HepG2 (cell line): ENCODE results near the gene GFER. TPM values are rescaled to one million over a fixed set of nuclear protein-coding genes. Genes with fewer than 3 reads are reported as not detected.
A peak's percentile ranks its signal among the peaks of the same experiment; 100 is the strongest.

Experiments used
- EP300 ChIP-seq, 3 experiments: sonication (generic) in 1 of 3; formaldehyde crosslinking in 1 of 3; IDR thresholded peaks; 2 replicates each; pipeline versions ENCODE4 v1.5.1 to v1.6.1; 2011 to 2020; ENCODE audit warnings: low read depth in 2 of 3, low read length in 2 of 3, borderline replicate concordance in 1 of 3, improper control_type of control experiment in 1 of 3, mild to moderate bottlenecking in 1 of 3, missing genetic modification reagents in 1 of 3, moderate library complexity in 1 of 3
- HDAC2 ChIP-seq: sonication (generic); formaldehyde crosslinking; IDR thresholded peaks from 2 replicates; pipeline ENCODE4 v1.4.0; 2020; ENCODE audit warnings: missing genetic modification reagents
- STAT5B ChIP-seq: sonication (generic); formaldehyde crosslinking; IDR thresholded peaks from 2 replicates; pipeline ENCODE4 v1.4.0; 2020; ENCODE audit warnings: missing genetic modification reagents
- ZNF224 ChIP-seq: sonication (generic); formaldehyde crosslinking; IDR thresholded peaks from 2 replicates; pipeline ENCODE4 v1.5.0; 2020; ENCODE audit warnings: mild to moderate bottlenecking, missing genetic modification reagents
- ZNF513 ChIP-seq: sonication (generic); formaldehyde crosslinking; conservative IDR thresholded peaks from 2 replicates; pipeline ENCODE4 v1.5.0; 2020; ENCODE audit warnings: missing genetic modification reagents
- ZNF878 ChIP-seq: sonication (generic); formaldehyde crosslinking; IDR thresholded peaks from 2 replicates; pipeline ENCODE4 v1.8.1; 2023; ENCODE audit warnings: mild to moderate bottlenecking, missing genetic modification reagents, moderate library complexity
- polyA plus RNA-seq, 8 experiments: library from polyadenylated mRNA; depleted of rRNA in 3 of 8; stranded (reverse) in 7 of 8; unstranded in 1 of 8; fragments of >200 nt; fragmentation: Illumina TruSeq in 4 of 8; extraction: Trizol in 4 of 8; gene quantifications; 2 replicates each; pipeline versions ENCODE4 v1.2.1 to v1.2.3, GENCODE V29; 2011 to 2016; ENCODE audit warnings: low read depth in 4 of 8, missing spikeins in 1 of 8, mixed read lengths in 1 of 8; ENCODE audit not compliant: insufficient read depth in 1 of 8
- total RNA-seq, 5 experiments: library from RNA; depleted of rRNA; stranded (reverse); fragments of >200 nt; fragmentation: Illumina TruSeq; extraction: Trizol; gene quantifications; 2 replicates each; pipeline ENCODE4 v1.2.3, GENCODE V29; 2016; ENCODE audit warnings: low read depth in 1 of 5
- TF ChIP-seq, protein P1 (sequence below), 2 experiments: fragments of 450-650 bp in 1 of 2; sonication (generic) in 1 of 2; formaldehyde crosslinking in 1 of 2; IDR thresholded peaks; 2 replicates each; pipeline versions ENCODE4 v1.6.1 to v1.8.0; 2016 to 2022; ENCODE audit warnings: antibody characterized with exemption in 1 of 2, mild to moderate bottlenecking in 1 of 2, missing genetic modification reagents in 1 of 2

GFER gene
- total and polyA plus RNA-seq, 2 of the 13 experiments (the other 11 are each of a cell fraction or from before 2014, with no cell fraction given) = 28.6 to 71.7 TPM

DNA sequence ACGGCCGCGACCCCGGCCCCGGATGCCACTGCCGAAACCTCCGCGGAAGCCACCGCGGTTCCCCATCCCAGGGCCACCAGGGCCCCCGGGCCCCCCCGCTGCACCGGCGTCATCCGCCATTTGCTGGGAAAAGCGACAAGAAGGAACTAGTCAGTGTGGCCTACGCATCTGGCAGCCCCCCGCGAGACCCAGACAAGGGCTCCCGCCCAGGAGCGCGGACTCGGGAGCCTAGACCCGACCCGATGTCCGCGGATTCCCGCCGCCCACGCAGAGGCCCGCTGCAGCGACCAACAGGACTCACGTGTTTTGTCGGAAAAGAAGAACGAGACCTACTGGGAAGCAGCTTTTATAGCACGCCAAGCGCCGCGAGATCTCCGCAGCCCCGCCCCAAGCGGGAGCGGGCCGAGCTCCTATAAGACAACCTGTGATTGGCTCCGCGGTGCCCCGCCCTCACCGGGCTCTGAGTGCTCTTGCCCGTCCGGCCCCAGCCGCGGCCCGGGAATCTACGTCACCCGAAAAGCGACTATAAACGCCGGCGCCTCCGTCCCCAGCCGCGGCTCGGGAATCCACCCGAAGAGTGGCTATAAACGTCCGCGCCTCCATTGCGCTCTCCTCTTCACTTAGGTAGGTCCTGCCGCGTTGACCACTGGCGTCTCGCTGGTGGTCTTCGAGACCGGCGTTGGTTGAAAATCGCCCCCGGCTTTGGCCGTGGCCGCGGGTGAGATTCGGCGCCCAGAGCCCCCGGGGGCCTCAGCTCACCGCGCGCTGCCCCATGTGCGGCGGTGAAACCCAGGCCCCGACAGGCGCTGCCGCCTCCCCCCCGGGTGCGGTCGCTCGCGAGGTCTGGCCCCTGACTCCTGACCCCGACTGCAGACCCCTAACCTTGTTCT is 19.2 kb upstream of the GFER start, which contains the start of gene RPS2 (continued):
- TF ChIP-seq EP300 (IDR thresholded peaks at IDR 0.05; ENCODE audit: low read depth in 2 of 2, low read length in 2 of 2) (peak in 1 of 2 experiments; percentile 26; a peak in 1 of 4 replicates), EP300 (CRISPR knock-in tag; IDR thresholded peaks at IDR 0.05; ENCODE audit: borderline replicate concordance) (no peak; the same call in 1 of the 2 replicates), ZNF513 (CRISPR knock-in tag) (peak; percentile 54; the same call in 1 of the 2 replicates), ZNF224 (peak; percentile 85; the same call in 1 of the 2 replicates), STAT5B (CRISPR knock-in tag) (no peak), ZNF878 (CRISPR knock-in tag) (0 out of 2 replicates have a peak, but pooled peaks have one; percentile 3), HDAC2 (CRISPR knock-in tag) (peak; percentile 16)
- TF ChIP-seq, protein P1, sequence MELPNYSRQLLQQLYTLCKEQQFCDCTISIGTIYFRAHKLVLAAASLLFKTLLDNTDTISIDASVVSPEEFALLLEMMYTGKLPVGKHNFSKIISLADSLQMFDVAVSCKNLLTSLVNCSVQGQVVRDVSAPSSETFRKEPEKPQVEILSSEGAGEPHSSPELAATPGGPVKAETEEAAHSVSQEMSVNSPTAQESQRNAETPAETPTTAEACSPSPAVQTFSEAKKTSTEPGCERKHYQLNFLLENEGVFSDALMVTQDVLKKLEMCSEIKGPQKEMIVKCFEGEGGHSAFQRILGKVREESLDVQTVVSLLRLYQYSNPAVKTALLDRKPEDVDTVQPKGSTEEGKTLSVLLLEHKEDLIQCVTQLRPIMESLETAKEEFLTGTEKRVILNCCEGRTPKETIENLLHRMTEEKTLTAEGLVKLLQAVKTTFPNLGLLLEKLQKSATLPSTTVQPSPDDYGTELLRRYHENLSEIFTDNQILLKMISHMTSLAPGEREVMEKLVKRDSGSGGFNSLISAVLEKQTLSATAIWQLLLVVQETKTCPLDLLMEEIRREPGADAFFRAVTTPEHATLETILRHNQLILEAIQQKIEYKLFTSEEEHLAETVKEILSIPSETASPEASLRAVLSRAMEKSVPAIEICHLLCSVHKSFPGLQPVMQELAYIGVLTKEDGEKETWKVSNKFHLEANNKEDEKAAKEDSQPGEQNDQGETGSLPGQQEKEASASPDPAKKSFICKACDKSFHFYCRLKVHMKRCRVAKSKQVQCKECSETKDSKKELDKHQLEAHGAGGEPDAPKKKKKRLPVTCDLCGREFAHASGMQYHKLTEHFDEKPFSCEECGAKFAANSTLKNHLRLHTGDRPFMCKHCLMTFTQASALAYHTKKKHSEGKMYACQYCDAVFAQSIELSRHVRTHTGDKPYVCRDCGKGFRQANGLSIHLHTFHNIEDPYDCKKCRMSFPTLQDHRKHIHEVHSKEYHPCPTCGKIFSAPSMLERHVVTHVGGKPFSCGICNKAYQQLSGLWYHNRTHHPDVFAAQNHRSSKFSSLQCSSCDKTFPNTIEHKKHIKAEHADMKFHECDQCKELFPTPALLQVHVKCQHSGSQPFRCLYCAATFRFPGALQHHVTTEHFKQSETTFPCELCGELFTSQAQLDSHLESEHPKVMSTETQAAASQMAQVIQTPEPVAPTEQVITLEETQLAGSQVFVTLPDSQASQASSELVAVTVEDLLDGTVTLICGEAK (IDR thresholded peaks at IDR 0.05) = no peak
- TF ChIP-seq, protein P1 (CRISPR knock-in tag; IDR thresholded peaks at IDR 0.05) = peak; percentile 72
